DND-41 (cell line): ENCODE data around the gene MAST2.
"Not testable (repeated sequence)": the region's sequence is repeated elsewhere in the genome, so short reads cannot be mapped to it uniquely, and the experiment has no call there.

Source experiments
- ATAC-seq: fragments of 200-7000 bp; cut with Tn5 transposase; 3 replicates; pipeline ENCODE4 v1.9.1; 2021; ENCODE audit warnings: low read depth; ENCODE audit not compliant: insufficient read depth
- DNase-seq: peaks from one replicate; pipeline ENCODE4 v3.0.0-alpha.2; 2020
- H2AFZ ChIP-seq: 2 replicates; pipeline ENCODE4 v1.6.0; 2012; ENCODE audit warnings: low read depth, low read length
- H3K27ac ChIP-seq: 2 replicates; pipeline ENCODE4 v1.5.1; 2012; ENCODE audit warnings: low read length, inconsistent platforms
- H3K27me3 ChIP-seq: fragments of 200-600 bp; sonication (generic); 2 replicates; pipeline ENCODE4 v1.6.0; 2012; ENCODE audit warnings: low read length, mild to moderate bottlenecking, inconsistent platforms; ENCODE audit not compliant: insufficient read depth, poor library complexity
- H3K36me3 ChIP-seq: 2 replicates; pipeline ENCODE4 v1.5.1; 2012; ENCODE audit warnings: low read length, inconsistent platforms; ENCODE audit not compliant: insufficient read depth
- H3K4me1 ChIP-seq: 2 replicates; pipeline ENCODE4 v1.5.1; 2012; ENCODE audit warnings: mild to moderate bottlenecking, low read length; ENCODE audit not compliant: insufficient read depth
- H3K4me2 ChIP-seq: 2 replicates; pipeline ENCODE4 v1.6.0; 2012; ENCODE audit warnings: mild to moderate bottlenecking, moderate library complexity, low read length, inconsistent platforms; ENCODE audit not compliant: insufficient read depth
- H3K4me3 ChIP-seq, 2 experiments: fragments of 200-600 bp in 1 of 2; shearing (Covaris generic) in 1 of 2; 2 replicates each; pipeline ENCODE4 v1.5.1; 2012 to 2016; ENCODE audit warnings: inconsistent platforms in 2 of 2, low read length in 2 of 2, mild to moderate bottlenecking in 2 of 2, low read depth in 1 of 2, moderate library complexity in 1 of 2
- H3K79me2 ChIP-seq: 2 replicates; pipeline ENCODE4 v1.6.0; 2012; ENCODE audit warnings: low read length, inconsistent platforms; ENCODE audit not compliant: insufficient read depth
- H3K9ac ChIP-seq: 2 replicates; pipeline ENCODE4 v1.6.0; 2012; ENCODE audit warnings: low read depth, mild to moderate bottlenecking, inconsistent platforms, low read length, moderate library complexity
- H3K9me3 ChIP-seq: 2 replicates; pipeline ENCODE4 v1.5.1; 2012; ENCODE audit warnings: low read length, moderate library complexity, mild to moderate bottlenecking, inconsistent platforms; ENCODE audit not compliant: insufficient read depth, severe bottlenecking
- H4K20me1 ChIP-seq: 2 replicates; pipeline ENCODE4 v1.6.0; 2012; ENCODE audit warnings: low read length; ENCODE audit not compliant: insufficient read depth
- CTCF ChIP-seq: IDR thresholded peaks from 2 replicates; pipeline ENCODE4 v1.5.1; 2012; ENCODE audit warnings: borderline replicate concordance, low read length, moderate library complexity, mild to moderate bottlenecking; ENCODE audit not compliant: poor library complexity, severe bottlenecking; ENCODE audit errors: extremely low read depth
- EZH2 ChIP-seq: IDR thresholded peaks from 3 replicates; pipeline ENCODE4 v1.6.1; 2012; ENCODE audit warnings: borderline replicate concordance, low read depth, mild to moderate bottlenecking, moderate library complexity, low read length, inconsistent platforms; ENCODE audit not compliant: severe bottlenecking

Gene MAST2

GRCh38 chr1:45945426-45945825, 142.0 kb downstream of the MAST2 start:
- no peak overlapping the region for H3K27ac ChIP-seq

GRCh38 chr1:45949462-45949861, 146.1 kb downstream of the MAST2 start:
- H2AFZ ChIP-seq, H3K4me3 ChIP-seq, H3K9ac ChIP-seq, H3K27ac ChIP-seq, H3K36me3 ChIP-seq, H3K9me3 ChIP-seq, ATAC-seq, H4K20me1 ChIP-seq, DNase-seq, H3K4me1 ChIP-seq, H3K27me3 ChIP-seq, H3K79me2 ChIP-seq, H3K4me2 ChIP-seq: not testable (repeated sequence)

More at GRCh38 chr1:45945426-45945825, 142.0 kb downstream of the MAST2 start:
- Histone ChIP-seq H4K20me1 (no peaks in the 10 kb centered on the region), H3K36me3 (no peaks in the 10 kb centered on the region), H2AFZ (no peak overlapping the region), H3K4me2 (no peak overlapping the region), H3K9ac (no peak overlapping the region), H3K9me3 (no peaks in the 10 kb centered on the region), H3K4me3 (no peak overlapping the region), H3K79me2 (peaks cover 6% of the 10 kb centered on the region; the same call in 1 of the 2 replicates), H3K4me1 (no peaks in the 10 kb centered on the region), H3K27me3 (no peaks in the 10 kb centered on the region)
- no peak for ATAC-seq
- TF ChIP-seq EZH2 (no peak), CTCF (no peak)
- no peak for DNase-seq

- Histone ChIP-seq H3K27me3 (no peaks in the 10 kb centered on the region), H3K4me1 (no peaks in the 10 kb centered on the region), H2AFZ (no peak overlapping the region), H3K36me3 (no peaks in the 10 kb centered on the region), H3K9me3 (no peaks in the 10 kb centered on the region), H3K79me2 (no peaks in the 10 kb centered on the region), H3K9ac (no peak overlapping the region), H3K4me2 (no peak overlapping the region), H4K20me1 (no peaks in the 10 kb centered on the region), H3K4me3 (no peak overlapping the region), H3K27ac (no peak overlapping the region)
- TF ChIP-seq EZH2 (no peak), CTCF (no peak)
- no peak for ATAC-seq
- no peak for DNase-seq
Measured at GRCh38 chr1:45952072-45952471, 148.7 kb downstream of the MAST2 start.

- DNase-seq (no peak), ATAC-seq (no peak)
- Histone ChIP-seq H3K9me3 (no peaks in the 10 kb centered on the region), H3K9ac (no peak overlapping the region), H3K79me2 (peaks cover 2% of the 10 kb centered on the region; the same call in 1 of the 2 replicates), H3K4me1 (no peaks in the 10 kb centered on the region), H3K27me3 (no peaks in the 10 kb centered on the region), H2AFZ (no peak overlapping the region), H4K20me1 (no peaks in the 10 kb centered on the region), H3K4me3 (no peak overlapping the region), H3K36me3 (no peaks in the 10 kb centered on the region), H3K27ac (no peak overlapping the region), H3K4me2 (no peak overlapping the region)
- TF ChIP-seq CTCF (no peak), EZH2 (no peak)
Measured at GRCh38 chr1:45953934-45954847, 150.8 kb downstream of the MAST2 start.
